Activated B cell treated with CpG ODN at 0.5 μM for 24 hours (primary cell): ENCODE measurements around the gene ARID3A. TPM values are rescaled to one million over a fixed set of nuclear protein-coding genes. Genes with fewer than 3 reads are reported as not detected.

Source experiments
- ATAC-seq: fragments of 200-7000 bp; cut with Tn5 transposase; one replicate; pipeline ENCODE4 v1.10.0; 2021; ENCODE audit warnings: low read depth, mild to moderate bottlenecking, moderate library complexity
- CTCF ChIA-PET: fragments of 350-600 bp; sonication (Branson Sonifier 250); formaldehyde crosslinking; loops from one replicate; lab custom pipeline; 2021; ENCODE audit warnings: antibody characterized with exemption; lab: Charles Lee
- POLR2A ChIA-PET: fragments of 350-600 bp; sonication (Branson Sonifier 250); formaldehyde crosslinking; loops from one replicate; lab custom pipeline; 2021; ENCODE audit warnings: antibody characterized with exemption; lab: Charles Lee
- DNase-seq: peaks from one replicate; pipeline ENCODE4 v3.0.0; 2022
- H3K27ac Mint-ChIP-seq: one replicate; pipeline ENCODE4 v1.8.0; 2020; ENCODE audit warnings: mixed read lengths
- H3K27me3 Mint-ChIP-seq: one replicate; pipeline ENCODE4 v1.8.0; 2021; ENCODE audit warnings: mixed read lengths
- H3K36me3 Mint-ChIP-seq: one replicate; pipeline ENCODE4 v1.8.0; 2021; ENCODE audit warnings: low read depth, mixed read lengths
- H3K4me1 Mint-ChIP-seq: one replicate; pipeline ENCODE4 v1.8.0; 2021; ENCODE audit warnings: mixed read lengths
- H3K4me3 Mint-ChIP-seq: one replicate; pipeline ENCODE4 v1.8.0; 2020; ENCODE audit warnings: mild to moderate bottlenecking, mixed read lengths
- H3K9me3 Mint-ChIP-seq: one replicate; pipeline ENCODE4 v1.8.0; 2020; ENCODE audit warnings: mixed read lengths
- intact Hi-C: fragments of 100-400 bp; cut with micrococcal nuclease; formaldehyde crosslinking; loops from one replicate; pipeline ENCODE4 v1.15.1; 2024
- total RNA-seq: library from RNA; stranded (reverse); gene quantifications from 2 replicates; pipeline ENCODE4 v1.2.3, GENCODE V29; 2022
- TF ChIP-seq, protein P1 (sequence below): fragments of 200-600 bp; IDR thresholded peaks from one replicate; pipeline ENCODE4 v1.8.0; 2022; ENCODE audit warnings: antibody characterized with exemption, mild to moderate bottlenecking

The ARID3A gene
- total RNA-seq, 1 donor from 2014 or later = 74.9 TPM

GRCh38 chr19:960601-960938 is 34.7 kb downstream of the ARID3A start:
- intact Hi-C loops = no loop called here
- ChIA-PET POLR2A (no interaction called here), CTCF (no interaction called here)
- peaks cover 2% of the 10 kb centered on the region for H3K4me1 Mint-ChIP-seq
- H3K9me3 Mint-ChIP-seq = no peaks in the 10 kb centered on the region
- ATAC-seq (no peak), DNase-seq (no peak)
- peaks cover 33% of the 10 kb centered on the region for H3K36me3 Mint-ChIP-seq
- no peak overlapping the region for H3K27ac Mint-ChIP-seq
- H3K27me3 Mint-ChIP-seq = no peaks in the 10 kb centered on the region
- H3K4me3 Mint-ChIP-seq = no peak overlapping the region
- TF ChIP-seq, protein P1, sequence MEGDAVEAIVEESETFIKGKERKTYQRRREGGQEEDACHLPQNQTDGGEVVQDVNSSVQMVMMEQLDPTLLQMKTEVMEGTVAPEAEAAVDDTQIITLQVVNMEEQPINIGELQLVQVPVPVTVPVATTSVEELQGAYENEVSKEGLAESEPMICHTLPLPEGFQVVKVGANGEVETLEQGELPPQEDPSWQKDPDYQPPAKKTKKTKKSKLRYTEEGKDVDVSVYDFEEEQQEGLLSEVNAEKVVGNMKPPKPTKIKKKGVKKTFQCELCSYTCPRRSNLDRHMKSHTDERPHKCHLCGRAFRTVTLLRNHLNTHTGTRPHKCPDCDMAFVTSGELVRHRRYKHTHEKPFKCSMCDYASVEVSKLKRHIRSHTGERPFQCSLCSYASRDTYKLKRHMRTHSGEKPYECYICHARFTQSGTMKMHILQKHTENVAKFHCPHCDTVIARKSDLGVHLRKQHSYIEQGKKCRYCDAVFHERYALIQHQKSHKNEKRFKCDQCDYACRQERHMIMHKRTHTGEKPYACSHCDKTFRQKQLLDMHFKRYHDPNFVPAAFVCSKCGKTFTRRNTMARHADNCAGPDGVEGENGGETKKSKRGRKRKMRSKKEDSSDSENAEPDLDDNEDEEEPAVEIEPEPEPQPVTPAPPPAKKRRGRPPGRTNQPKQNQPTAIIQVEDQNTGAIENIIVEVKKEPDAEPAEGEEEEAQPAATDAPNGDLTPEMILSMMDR = no peak

DNA sequence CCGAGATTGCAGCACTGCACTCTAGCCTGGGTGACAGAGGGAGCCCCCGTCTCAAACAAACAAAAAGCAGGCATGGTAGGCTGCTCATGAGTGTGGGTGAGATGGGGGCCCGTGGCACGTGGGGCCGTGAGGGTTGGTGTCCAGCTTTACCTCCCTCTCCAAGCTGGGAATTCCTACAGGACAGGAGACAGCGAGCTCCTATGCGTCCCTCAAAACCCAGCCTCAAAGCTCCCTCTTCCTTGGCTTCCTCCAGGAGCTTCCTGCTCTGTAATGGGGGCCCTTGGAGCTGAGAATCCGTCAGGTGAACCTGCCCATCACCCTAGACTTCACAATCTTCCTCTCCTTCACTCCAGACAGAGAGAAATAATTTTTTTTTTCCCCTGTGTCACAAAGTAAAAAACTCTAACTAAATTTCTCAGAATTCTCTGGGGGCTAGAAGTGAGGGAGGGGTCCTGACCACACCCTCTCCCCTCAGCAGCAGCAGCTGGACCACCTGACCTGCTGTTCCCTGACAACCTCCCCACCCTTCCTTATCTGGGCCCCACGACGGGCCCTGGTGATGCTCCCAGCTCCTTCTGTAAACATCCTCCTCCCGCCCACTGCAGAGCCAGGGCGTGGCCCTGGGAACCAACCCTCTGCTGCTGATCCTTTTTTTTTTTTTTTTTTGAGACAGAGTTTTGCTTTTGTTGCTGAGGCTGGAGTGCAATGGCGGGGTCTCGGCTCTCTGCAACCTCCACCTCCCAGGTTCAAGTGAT is 36.2 kb downstream of the ARID3A start:
- ChIA-PET CTCF (no interaction called here), POLR2A (interaction anchor here (0.7 kb wide), 1 partner anchor 319 kb away, joined by 4 read pairs; no protein-coding TSS in a partner anchor)
- Mint-ChIP-seq H3K36me3 (peaks cover 40% of the 10 kb centered on the region), H3K4me3 (no peak overlapping the region), H3K27ac (no peak overlapping the region), H3K4me1 (peaks cover 2% of the 10 kb centered on the region), H3K9me3 (no peaks in the 10 kb centered on the region), H3K27me3 (no peaks in the 10 kb centered on the region)
- TF ChIP-seq, protein P1 = no peak
- intact Hi-C loops = no loop called here
- DNase-seq = no peak
- ATAC-seq = no peak

DNA sequence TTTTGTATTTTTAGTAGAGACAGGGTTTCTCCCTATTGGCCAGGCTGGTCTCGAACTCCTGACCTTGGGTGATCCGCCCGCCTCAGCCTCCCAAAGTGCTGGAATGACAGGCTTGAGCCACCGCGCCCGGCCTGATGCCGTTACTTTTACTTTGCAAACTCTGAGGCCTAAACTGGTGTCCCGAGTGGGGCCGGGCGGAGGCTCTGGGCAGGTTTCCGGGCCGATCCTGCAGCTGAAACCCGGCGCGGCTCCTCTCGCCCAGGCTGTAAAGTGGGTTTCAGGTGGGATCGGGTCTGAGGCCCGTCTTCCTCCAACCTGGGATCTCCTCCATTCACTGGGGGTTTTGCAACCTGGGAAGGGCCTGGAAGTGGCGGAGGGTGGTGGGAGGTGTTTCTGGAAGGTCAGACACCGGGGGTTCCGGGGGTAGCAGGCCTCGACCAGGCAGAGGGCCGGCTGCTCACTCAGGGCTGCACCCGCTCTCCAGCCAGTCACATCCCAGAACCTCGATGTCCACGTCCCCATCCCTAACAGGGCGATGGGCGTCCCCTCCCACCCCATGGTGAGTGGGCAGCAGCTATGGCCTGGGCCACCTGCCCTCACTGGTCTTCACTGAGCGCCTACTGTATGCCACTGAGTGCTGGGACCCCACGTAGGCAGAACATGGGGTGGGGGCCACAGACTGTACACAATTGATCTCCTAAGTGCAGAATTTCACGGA is 37.0 kb downstream of the ARID3A start:
- ATAC-seq = no peak
- Mint-ChIP-seq H3K4me3 (no peak overlapping the region), H3K36me3 (peaks cover 45% of the 10 kb centered on the region)

DNA sequence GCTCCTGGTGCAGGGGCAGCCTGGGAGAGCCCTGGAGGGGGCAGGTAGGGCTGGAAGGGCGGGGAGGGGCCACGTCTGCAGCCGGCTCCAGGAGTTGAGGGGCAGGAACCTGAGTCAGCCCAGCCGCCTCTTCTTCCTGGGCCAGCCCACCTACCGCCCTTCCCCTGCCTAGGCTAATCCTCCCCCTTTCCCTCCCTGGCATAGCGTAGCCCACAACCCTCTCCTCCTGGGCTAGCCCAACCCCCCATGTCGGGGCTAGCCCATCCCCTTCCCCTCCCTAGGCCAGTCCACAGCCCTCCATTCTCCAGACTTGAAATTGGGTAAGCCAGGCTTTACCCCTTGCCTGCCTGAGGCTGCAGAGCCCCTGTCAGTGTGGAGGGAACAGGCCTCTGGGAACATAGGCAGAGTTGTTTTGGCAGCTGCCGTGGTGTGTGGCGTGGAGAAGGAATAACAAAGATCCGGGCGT is 37.7 kb downstream of the ARID3A start:
- CTCF ChIA-PET = no interaction called here
- no peaks in the 10 kb centered on the region for H3K9me3 Mint-ChIP-seq
- H3K4me3 Mint-ChIP-seq = no peak overlapping the region
- no peak for ATAC-seq
- TF ChIP-seq, protein P1 = no peak
- no peak for DNase-seq
- intact Hi-C loops = no loop called here
- peaks cover 48% of the 10 kb centered on the region for H3K36me3 Mint-ChIP-seq
- H3K4me1 Mint-ChIP-seq = peaks cover 2% of the 10 kb centered on the region
- no peak overlapping the region for H3K27ac Mint-ChIP-seq
- POLR2A ChIA-PET = no interaction called here
- H3K27me3 Mint-ChIP-seq = no peaks in the 10 kb centered on the region

More for the DNA sequence above, 37.0 kb downstream of the ARID3A start:
- no peaks in the 10 kb centered on the region for H3K27me3 Mint-ChIP-seq
- H3K27ac Mint-ChIP-seq = no peak overlapping the region
- TF ChIP-seq, protein P1 = no peak
- peaks cover 2% of the 10 kb centered on the region for H3K4me1 Mint-ChIP-seq
- ChIA-PET POLR2A (interaction anchor here (0.5 to 0.7 kb wide), 2 partner anchors 10 to 320 kb away, joined by 4 to 5 read pairs; no protein-coding TSS in a partner anchor), CTCF (no interaction called here)
- DNase-seq = no peak
- H3K9me3 Mint-ChIP-seq = no peaks in the 10 kb centered on the region
- intact Hi-C loops = no loop called here

DNA sequence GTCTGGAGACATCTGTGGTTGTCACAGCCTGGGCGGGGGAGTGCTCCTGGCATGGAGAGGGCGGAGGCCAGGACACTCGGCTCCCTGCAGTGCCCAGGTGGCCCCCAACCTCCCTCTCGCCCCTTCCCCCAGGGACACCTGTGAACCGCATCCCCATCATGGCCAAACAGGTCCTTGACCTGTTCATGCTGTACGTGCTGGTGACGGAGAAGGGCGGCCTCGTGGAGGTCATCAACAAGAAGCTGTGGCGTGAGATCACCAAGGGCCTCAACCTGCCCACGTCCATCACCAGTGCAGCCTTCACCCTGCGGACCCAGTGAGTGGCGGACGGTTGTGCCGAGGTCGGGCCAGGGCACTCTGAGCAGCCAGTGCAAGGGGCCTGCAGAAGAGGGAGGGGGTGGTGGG is 38.3 kb downstream of the ARID3A start:
- Mint-ChIP-seq H3K4me1 (peaks cover 2% of the 10 kb centered on the region), H3K4me3 (no peak overlapping the region), H3K27ac (no peak overlapping the region), H3K27me3 (no peaks in the 10 kb centered on the region), H3K9me3 (no peaks in the 10 kb centered on the region), H3K36me3 (peaks cover 49% of the 10 kb centered on the region)
- intact Hi-C loops = no loop called here
- TF ChIP-seq, protein P1 = no peak
- no peak for ATAC-seq
- ChIA-PET CTCF (no interaction called here), POLR2A (no interaction called here)
- no peak for DNase-seq
